GDM1 (cell line): ENCODE measurements around the gene PTPRN2.
"Not testable (repeated sequence)": the region's sequence is repeated elsewhere in the genome, so short reads cannot be mapped to it uniquely, and the experiment has no call there.

Experiments
- DNase-seq: peaks from one replicate; lab custom pipeline; 2025; lab: John Stamatoyannopoulos, UW

The PTPRN2 gene

GRCh38 chr7:158550886-158551452, 36.7 kb downstream of the PTPRN2 start:
- DNase-seq, result no peak

DNA sequence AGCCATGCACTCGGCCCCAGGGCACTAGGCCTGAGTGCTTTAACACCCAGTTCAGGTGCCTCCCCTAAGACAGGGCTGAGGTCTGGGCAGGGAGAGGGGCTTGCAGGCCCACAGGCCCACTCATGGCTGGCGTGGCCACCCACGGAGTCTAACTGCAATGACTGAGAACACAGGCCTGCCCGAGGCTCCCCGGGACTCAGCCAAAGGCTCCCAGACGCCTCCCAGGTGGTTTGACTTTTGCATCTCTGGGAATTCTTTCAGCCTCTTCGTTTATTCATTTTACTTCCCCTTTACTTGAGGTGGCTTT, 37.3 kb downstream of the PTPRN2 start:
- no peak for DNase-seq

- DNase-seq, result no peak
Measured at GRCh38 chr7:158549616-158550393, 37.8 kb downstream of the PTPRN2 start.

DNA sequence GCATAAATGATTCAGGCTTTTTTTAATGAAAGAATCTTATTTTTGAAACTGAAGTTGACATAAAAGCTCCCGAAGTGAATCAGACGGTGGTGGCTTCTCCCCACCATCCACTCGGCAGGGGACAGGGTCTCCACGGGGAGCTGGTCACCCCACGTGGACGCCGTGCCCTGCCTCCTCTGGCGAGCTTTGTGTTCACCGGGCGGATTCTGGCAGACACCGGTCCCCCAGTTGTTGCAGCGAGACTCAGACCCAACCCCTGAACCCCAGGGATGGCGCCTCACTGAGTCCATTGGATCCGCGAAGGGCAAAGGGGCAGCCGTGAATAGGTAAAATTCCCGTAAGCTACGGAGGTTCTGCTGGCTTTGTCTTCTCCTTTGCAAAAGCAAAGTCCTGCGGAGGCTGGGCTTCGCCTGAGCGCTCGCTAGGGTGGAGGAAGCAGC, 38.4 kb downstream of the PTPRN2 start:
- DNase-seq, result no peak

DNA sequence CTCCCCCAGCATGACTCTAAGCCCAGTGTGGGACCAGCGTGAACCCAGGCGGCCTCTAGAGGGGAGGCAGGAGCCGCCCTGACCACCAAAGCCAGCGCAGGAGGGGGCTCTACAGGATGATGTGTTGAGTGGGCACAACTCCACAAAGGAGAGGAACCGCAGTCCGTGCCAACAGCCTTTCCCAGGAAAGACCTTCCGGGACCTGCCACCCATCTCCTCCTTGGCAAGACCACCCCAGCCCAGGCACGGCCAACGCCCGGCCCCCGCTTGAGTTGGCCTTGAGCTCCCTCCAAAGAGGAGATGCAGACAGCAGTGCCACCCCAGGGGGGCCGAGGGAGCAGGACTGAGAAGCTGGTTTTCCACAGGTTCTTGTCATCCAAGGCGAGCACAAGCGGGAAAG, 38.9 kb downstream of the PTPRN2 start:
- DNase-seq, result no peak

DNA sequence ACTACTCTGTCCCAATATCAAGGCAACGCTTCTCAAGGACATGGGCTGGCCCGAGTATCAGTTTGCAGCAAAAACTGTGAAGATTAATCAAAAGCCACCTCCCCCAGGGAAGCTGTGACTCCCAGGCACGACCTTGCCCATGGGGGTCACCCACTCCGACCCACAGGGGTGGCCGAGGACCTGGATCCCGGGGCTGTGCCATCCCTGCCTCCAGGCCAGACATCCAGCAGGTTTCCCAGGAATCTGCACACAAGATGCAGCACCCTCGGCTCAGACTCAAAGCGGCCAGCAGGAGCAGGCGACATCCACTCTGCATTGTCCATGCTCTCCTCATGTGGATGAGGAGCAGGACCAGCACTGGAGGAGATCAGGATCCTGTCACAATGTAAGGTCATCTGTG, 39.8 kb downstream of the PTPRN2 start:
- no peak for DNase-seq

GRCh38 chr7:158546626-158547025, 41.0 kb downstream of the PTPRN2 start:
- no peak for DNase-seq

DNA sequence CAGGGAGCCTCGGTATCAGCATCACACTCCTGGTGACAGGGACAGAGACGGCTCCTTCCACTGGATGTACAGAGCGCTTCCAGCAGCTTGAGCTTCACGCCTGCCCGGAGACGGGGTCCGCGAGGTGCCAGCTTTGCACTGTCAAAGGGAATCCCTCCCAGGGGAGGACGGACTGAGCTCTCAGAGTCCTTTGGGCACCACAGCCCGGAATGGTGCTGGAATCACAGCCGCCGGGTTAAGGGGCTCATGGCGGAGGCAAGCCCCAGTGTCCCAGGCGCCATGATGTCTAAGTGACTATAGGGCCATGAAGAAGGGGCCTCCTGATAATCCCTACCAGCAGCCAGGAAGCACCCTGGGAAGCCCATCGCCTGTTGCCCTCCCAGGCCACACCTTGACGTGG, 41.4 kb downstream of the PTPRN2 start:
- DNase-seq, result no peak

- DNase-seq, result no peak
Measured at GRCh38 chr7:158544708-158545107, 42.9 kb downstream of the PTPRN2 start.

DNA sequence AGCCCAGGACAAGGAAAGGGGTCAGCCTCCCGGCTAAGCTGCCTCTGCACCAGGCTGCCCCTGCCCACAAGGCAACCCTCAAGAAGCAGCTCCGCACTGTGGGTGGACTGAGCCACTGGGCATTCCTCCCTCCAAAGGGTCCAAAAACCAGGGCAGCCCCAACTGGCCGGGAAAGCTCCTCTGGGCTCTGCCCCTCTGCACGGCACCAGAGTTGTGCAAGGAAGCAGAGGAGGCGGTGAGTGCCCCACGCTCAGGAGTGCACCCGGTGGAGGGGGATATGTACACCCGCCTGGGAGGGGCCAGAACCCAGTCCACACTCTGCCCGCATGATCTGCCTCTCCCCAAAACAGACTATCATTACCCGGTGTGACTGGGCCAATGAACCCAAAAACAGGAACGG, 43.8 kb downstream of the PTPRN2 start:
- no peak for DNase-seq

DNA sequence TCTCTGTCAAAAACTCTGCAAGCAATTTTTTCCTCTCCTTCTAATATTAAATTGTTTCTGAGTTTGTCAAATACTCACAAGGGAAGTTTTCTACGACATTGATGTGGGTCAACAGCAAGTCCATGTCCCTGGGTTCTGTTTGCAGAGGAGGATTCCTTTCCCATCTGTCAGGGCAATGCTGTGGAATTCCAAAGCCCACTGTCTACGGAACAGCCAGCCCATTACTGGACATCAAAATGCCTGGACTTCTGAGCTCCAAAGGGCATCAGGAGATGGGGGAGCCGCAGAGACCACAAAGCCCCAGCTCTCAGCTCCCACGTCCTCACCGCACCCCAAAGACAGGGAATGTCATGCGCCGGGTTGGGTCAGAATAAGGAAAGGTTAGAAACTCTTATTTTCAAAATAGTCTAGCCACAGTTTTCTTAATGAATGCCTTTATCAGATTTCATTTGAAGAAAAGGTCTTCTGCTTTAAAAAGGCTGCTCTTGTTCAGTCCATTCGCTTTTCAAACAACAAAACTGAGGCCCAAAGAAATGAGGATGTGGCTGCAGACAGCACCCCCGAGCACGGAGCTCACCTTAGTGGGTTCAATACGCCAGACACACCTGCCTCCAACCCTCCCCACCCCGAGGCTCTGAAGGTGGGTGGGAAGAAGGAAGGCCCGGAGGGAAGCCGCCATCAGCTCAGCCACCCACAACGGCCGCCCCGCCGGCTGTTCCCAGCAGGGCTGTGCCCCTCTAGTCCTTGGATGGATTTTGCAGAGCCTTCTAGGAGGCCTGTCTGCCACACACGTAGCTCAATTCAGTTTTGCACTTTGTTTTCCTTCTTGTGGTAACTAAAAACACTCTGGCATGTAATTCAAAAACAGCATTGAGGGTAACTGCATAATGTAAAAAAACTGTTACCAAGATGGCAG, 44.7 kb downstream of the PTPRN2 start:
- no peak for DNase-seq

- peak; percentile 76 for DNase-seq
Measured at GRCh38 chr7:158541346-158542010, 46.1 kb downstream of the PTPRN2 start.

- no peak for DNase-seq
Measured at GRCh38 chr7:158539711-158540146, 47.9 kb downstream of the PTPRN2 start.

GRCh38 chr7:158538156-158538946, 49.3 kb downstream of the PTPRN2 start:
- DNase-seq, result no peak

DNA sequence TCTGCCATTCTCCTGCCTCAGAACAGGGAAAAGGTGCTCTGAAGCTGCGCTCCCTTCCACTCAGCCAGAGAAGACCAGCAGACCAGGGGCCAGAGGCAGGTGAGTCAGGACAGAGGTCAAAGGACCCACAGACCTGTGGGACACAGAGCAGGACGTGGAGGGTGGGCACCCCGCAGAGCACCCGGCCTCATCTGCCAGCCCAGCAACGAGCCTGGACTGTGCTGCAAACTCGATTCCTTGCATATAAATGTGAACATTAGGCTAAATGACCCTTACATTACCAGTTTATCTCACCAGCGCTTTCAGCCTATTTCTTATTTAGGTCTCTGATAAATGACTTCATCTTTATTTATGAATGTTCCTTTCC, 50.1 kb downstream of the PTPRN2 start:
- DNase-seq, result no peak

DNA sequence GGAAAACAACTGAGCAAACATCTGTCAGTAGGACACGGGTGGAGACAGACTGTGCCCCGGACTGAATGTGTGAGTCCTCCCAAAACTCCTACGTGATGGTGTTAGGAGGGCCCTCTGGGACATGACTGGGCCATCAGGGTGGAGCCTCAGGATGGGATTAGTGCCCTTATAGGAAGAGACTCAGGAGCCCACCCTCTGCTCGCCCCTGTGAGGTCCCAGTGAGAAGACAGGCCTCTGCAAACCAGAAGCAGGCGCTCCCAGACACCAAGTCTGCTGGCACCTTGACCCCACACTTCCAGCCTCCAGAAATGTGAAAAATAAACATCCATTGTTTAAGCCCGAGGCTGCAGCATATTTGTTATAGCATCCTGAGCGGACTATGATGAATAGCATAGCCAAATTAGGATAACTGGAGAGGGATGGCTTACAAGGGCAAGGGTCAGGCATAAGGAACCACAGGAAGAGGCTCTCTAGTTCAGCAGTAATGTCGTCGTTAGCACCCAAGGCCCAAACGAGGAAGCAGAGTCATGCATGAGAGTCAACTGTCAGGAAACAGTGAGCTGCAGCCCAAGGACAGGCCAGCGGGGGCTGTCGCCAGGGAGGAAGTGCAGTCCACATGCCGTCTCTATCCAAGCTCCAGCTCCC, 50.6 kb downstream of the PTPRN2 start:
- peak; percentile 20 for DNase-seq

- no peak for DNase-seq
Measured at GRCh38 chr7:158535079-158535478, 52.5 kb downstream of the PTPRN2 start.

DNA sequence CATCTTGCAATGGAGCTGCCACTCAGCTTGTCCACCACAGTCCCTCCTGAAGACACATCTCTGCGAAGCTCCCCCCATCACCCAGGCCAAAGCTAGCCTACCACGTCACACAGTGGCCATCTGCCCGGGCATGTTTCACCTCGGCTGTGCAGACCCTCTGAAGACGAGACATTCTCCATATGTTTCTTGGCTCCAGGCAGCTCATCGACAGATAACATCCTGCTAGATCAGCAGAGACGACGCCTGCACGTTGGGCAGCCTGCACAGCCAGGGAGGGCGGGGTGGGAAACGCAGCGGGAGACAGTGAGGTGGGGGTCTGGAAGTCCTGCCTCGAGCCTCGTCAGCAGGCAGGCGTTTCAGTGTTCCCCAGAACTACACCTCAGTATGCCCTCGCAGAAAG, 53.0 kb downstream of the PTPRN2 start:
- no peak for DNase-seq

GRCh38 chr7:158534134-158534515, 53.5 kb downstream of the PTPRN2 start:
- not testable (repeated sequence) for DNase-seq

GRCh38 chr7:158533386-158534133, 54.1 kb downstream of the PTPRN2 start:
- no peak for DNase-seq
